HepG2 (cell line): ENCODE data around the gene ALMS1. TPM values are rescaled to one million over a fixed set of nuclear protein-coding genes. Genes with fewer than 3 reads are reported as not detected.
"Not testable (repeated sequence)": the region's sequence is repeated elsewhere in the genome, so short reads cannot be mapped to it uniquely, and the experiment has no call there.

Experiments used
- ATAC-seq: fragments of 200-7000 bp; cut with Tn5 transposase; 3 replicates; pipeline ENCODE4 v1.9.1; 2020; ENCODE audit warnings: mild to moderate bottlenecking, moderate library complexity
- BruUV-seq: library from RNA; stranded (reverse); fragments of 400-500 nt; replicated peaks from 2 replicates; lab custom pipeline; 2021; lab: Mats Ljungman, UMichigan
- CTCF ChIA-PET: fragments of 300-600 bp; formaldehyde crosslinking; extraction: SDS; loops from one replicate; lab custom pipeline; 2021; ENCODE audit warnings: low total read pairs, inconsistent platforms, low intra/inter-chr PET ratio; lab: Yijun Ruan, JAX
- POLR2A ChIA-PET: fragments of 350-600 bp; sonication (Branson Sonifier 250); formaldehyde crosslinking; loops from one replicate; lab custom pipeline; 2020; ENCODE audit warnings: antibody characterized with exemption, inconsistent platforms; lab: Yijun Ruan, JAX
- DNase-seq: peaks from one replicate; pipeline ENCODE4 v3.0.0-alpha.2; 2015; ENCODE audit warnings: low spot score
- FAIRE-seq: peaks from 3 replicates; lab custom pipeline; 2011; peaks lifted over from hg19 to GRCh38; lab: Jason Lieb, UNC
- H2AFZ ChIP-seq: one replicate; pipeline ENCODE4 v1.6.1; 2011; ENCODE audit warnings: low read length, inconsistent platforms
- H3K27ac ChIP-seq: fragments of 300-600 bp; 3 replicates; pipeline ENCODE4 v1.8.0; 2011; ENCODE audit warnings: mixed run types, mild to moderate bottlenecking, mixed read lengths, low read length, inconsistent platforms; ENCODE audit not compliant: insufficient read depth; ENCODE audit errors: extremely low read length
- H3K27me3 ChIP-seq, 2 experiments: fragments of 200-600 bp in 1 of 2; 2 replicates in 1 of 2; 3 replicates in 1 of 2; pipeline versions ENCODE4 v1.6.0 to v1.8.0; 2011; ENCODE audit warnings: low read length in 2 of 2, mild to moderate bottlenecking in 2 of 2, moderate library complexity in 2 of 2, inconsistent platforms in 1 of 2; ENCODE audit not compliant: insufficient read depth in 2 of 2, control insufficient read depth in 1 of 2
- H3K36me3 ChIP-seq, 2 experiments: fragments of 200-600 bp in 1 of 2; replicated peaks in 1 of 2; 2 replicates in 1 of 2; 3 replicates in 1 of 2; pipeline versions ENCODE4 v1.5.1 to v1.8.0; 2011; ENCODE audit warnings: low read length in 2 of 2, inconsistent platforms in 1 of 2; ENCODE audit not compliant: insufficient read depth in 2 of 2, control insufficient read depth in 1 of 2
- H3K4me1 ChIP-seq: 2 replicates; pipeline ENCODE4 v1.5.1; 2012; ENCODE audit warnings: low read length, inconsistent platforms; ENCODE audit not compliant: insufficient read depth
- H3K4me2 ChIP-seq: 2 replicates; pipeline ENCODE4 v1.6.0; 2011; ENCODE audit warnings: low read depth, low read length, inconsistent platforms
- H3K4me3 ChIP-seq, 3 experiments: fragments of 200-600 bp in 1 of 3; sonication (generic), shearing (Covaris generic) in 1 of 3; replicated peaks in 1 of 3; 2 replicates each; pipeline ENCODE4 v1.5.1; 2011 to 2016; ENCODE audit warnings: low read length in 3 of 3, inconsistent platforms in 2 of 3, low read depth in 2 of 3, mild to moderate bottlenecking in 2 of 3, control low read depth in 1 of 3, mixed read lengths in 1 of 3; ENCODE audit not compliant: insufficient read depth in 1 of 3
- H3K79me2 ChIP-seq: one replicate; pipeline ENCODE4 v1.6.1; 2011; ENCODE audit warnings: low read length, inconsistent platforms; ENCODE audit not compliant: insufficient read depth
- H3K9ac ChIP-seq: 2 replicates; pipeline ENCODE4 v1.6.0; 2011; ENCODE audit warnings: mild to moderate bottlenecking, low read depth, low read length, inconsistent platforms; ENCODE audit not compliant: insufficient read depth
- H3K9me3 ChIP-seq: 2 replicates; pipeline ENCODE4 v1.5.1; 2012; ENCODE audit warnings: mild to moderate bottlenecking, low read length
- H4K20me1 ChIP-seq: 2 replicates; pipeline ENCODE4 v1.6.0; 2011; ENCODE audit warnings: inconsistent platforms, mild to moderate bottlenecking, low read length, moderate library complexity; ENCODE audit not compliant: insufficient read depth
- SMC3 ChIP-seq: IDR thresholded peaks from 2 replicates; pipeline ENCODE4 v1.6.1; 2011; ENCODE audit warnings: low read length, improper control_type of control experiment
- STAG1 ChIP-seq: sonication (generic); formaldehyde crosslinking; IDR thresholded peaks from 2 replicates; pipeline ENCODE4 v1.4.0; 2020; ENCODE audit warnings: missing genetic modification reagents
- WGBS: methylation state at CpG from one replicate; pipeline ENCODE4 v1.1.6; 2017; ENCODE audit warnings: low lambda C conversion rate; 5-methylcytosine and 5-hydroxymethylcytosine counted together
- in situ Hi-C: cut with HindIII; loops from 2 replicates; pipeline ENCODE4 v1.10.0; 2017; ENCODE audit warnings: low pct_unique_long_range_greater_than_20kb; ENCODE audit not compliant: extremely low pct_ligation_motif_present
- intact Hi-C: fragments of 100-400 bp; cut with micrococcal nuclease; formaldehyde crosslinking; loops from one replicate; pipeline ENCODE4 v1.10.0; 2022; ENCODE audit not compliant: unreplicated experiment
- polyA plus RNA-seq, 8 experiments: library from polyadenylated mRNA; depleted of rRNA in 3 of 8; stranded (reverse) in 7 of 8; unstranded in 1 of 8; fragments of >200 nt; fragmentation: Illumina TruSeq in 4 of 8; extraction: Trizol in 4 of 8; gene quantifications; 2 replicates each; pipeline versions ENCODE4 v1.2.1 to v1.2.3, GENCODE V29; 2011 to 2016; ENCODE audit warnings: low read depth in 4 of 8, missing spikeins in 1 of 8, mixed read lengths in 1 of 8; ENCODE audit not compliant: insufficient read depth in 1 of 8
- total RNA-seq, 5 experiments: library from RNA; depleted of rRNA; stranded (reverse); fragments of >200 nt; fragmentation: Illumina TruSeq; extraction: Trizol; gene quantifications; 2 replicates each; pipeline ENCODE4 v1.2.3, GENCODE V29; 2016; ENCODE audit warnings: low read depth in 1 of 5
- TF ChIP-seq, protein P1 (sequence below): sonication (generic); formaldehyde crosslinking; IDR thresholded peaks from 2 replicates; pipeline ENCODE4 v1.5.0; 2020; ENCODE audit warnings: mild to moderate bottlenecking, missing genetic modification reagents, moderate library complexity

The ALMS1 gene
- total and polyA plus RNA-seq, 2 of the 13 experiments (the other 11 are each of a cell fraction or from before 2014, with no cell fraction given), result 12.9 to 21.2 TPM

- H3K4me1 ChIP-seq, H3K79me2 ChIP-seq, H3K9ac ChIP-seq, BruUV-seq, H3K4me3 ChIP-seq, H3K27ac ChIP-seq, CTCF ChIA-PET, POLR2A ChIA-PET, H3K9me3 ChIP-seq, H4K20me1 ChIP-seq, H3K27me3 ChIP-seq, H3K4me2 ChIP-seq, H2AFZ ChIP-seq, in situ Hi-C loops, H3K36me3 ChIP-seq, DNase-seq, intact Hi-C loops: not testable (repeated sequence)
- peak; percentile 34 for FAIRE-seq
- WGBS, result 14% methylated on average over 3 of the region's 3 CpGs
- TF ChIP-seq, protein P1, sequence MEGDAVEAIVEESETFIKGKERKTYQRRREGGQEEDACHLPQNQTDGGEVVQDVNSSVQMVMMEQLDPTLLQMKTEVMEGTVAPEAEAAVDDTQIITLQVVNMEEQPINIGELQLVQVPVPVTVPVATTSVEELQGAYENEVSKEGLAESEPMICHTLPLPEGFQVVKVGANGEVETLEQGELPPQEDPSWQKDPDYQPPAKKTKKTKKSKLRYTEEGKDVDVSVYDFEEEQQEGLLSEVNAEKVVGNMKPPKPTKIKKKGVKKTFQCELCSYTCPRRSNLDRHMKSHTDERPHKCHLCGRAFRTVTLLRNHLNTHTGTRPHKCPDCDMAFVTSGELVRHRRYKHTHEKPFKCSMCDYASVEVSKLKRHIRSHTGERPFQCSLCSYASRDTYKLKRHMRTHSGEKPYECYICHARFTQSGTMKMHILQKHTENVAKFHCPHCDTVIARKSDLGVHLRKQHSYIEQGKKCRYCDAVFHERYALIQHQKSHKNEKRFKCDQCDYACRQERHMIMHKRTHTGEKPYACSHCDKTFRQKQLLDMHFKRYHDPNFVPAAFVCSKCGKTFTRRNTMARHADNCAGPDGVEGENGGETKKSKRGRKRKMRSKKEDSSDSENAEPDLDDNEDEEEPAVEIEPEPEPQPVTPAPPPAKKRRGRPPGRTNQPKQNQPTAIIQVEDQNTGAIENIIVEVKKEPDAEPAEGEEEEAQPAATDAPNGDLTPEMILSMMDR (CRISPR knock-in tag), result peak; percentile 64
- TF ChIP-seq STAG1 (CRISPR knock-in tag) (peak; percentile 53), SMC3 (0 out of 2 replicates have a peak, but pooled peaks have one; percentile 11)
- ATAC-seq, result peak; percentile 64
These were observed 234.3 kb downstream of the ALMS1 start for GRCh38 chr2:73619925-73620324.

- H3K27ac ChIP-seq, H3K9me3 ChIP-seq, H3K4me3 ChIP-seq, POLR2A ChIA-PET, BruUV-seq, H3K4me2 ChIP-seq, CTCF ChIA-PET, H2AFZ ChIP-seq, FAIRE-seq, intact Hi-C loops, H3K79me2 ChIP-seq, H3K9ac ChIP-seq, H3K27me3 ChIP-seq, DNase-seq, H4K20me1 ChIP-seq, H3K36me3 ChIP-seq, in situ Hi-C loops: not testable (repeated sequence)
- peaks cover 14% of the 10 kb centered on the region for H3K4me1 ChIP-seq
- ATAC-seq, result peak; percentile 12; the same call in 1 of the 3 replicates
These were observed 238.4 kb downstream of the ALMS1 start for GRCh38 chr2:73624036-73624435.
